NCI-H82 treated with DMSO at 0.1 percent for 48 hours (cell line): ENCODE data around the gene RGS14.
"Not testable (repeated sequence)": the region's sequence is repeated elsewhere in the genome, so short reads cannot be mapped to it uniquely, and the experiment has no call there.

Experiments
- DNase-seq: peaks from one replicate; lab custom pipeline; 2025; ENCODE audit not compliant: unreplicated experiment; lab: John Stamatoyannopoulos, UW

The RGS14 gene

GRCh38 chr5:177363565-177363964, 5.8 kb downstream of the RGS14 start:
- no peak for DNase-seq

GRCh38 chr5:177364159-177364962, 6.6 kb downstream of the RGS14 start:
- DNase-seq: no peak

- DNase-seq: no peak
Observed at GRCh38 chr5:177365845-177366527, 8.3 kb downstream of the RGS14 start.

GRCh38 chr5:177366528-177367322, 9.0 kb downstream of the RGS14 start:
- peak; percentile 86 for DNase-seq

- DNase-seq: no peak
Observed at GRCh38 chr5:177367323-177367848, 9.7 kb downstream of the RGS14 start.

GRCh38 chr5:177367981-177368868, 10.5 kb downstream of the RGS14 start:
- DNase-seq: no peak

GRCh38 chr5:177368869-177369644, 11.3 kb downstream of the RGS14 start:
- DNase-seq: no peak

- no peak for DNase-seq
Observed at GRCh38 chr5:177369645-177370440, 12.1 kb downstream of the RGS14 start.

- peak; percentile 57 for DNase-seq
Observed at GRCh38 chr5:177370488-177371119, 12.9 kb downstream of the RGS14 start.

- no peak for DNase-seq
Observed at GRCh38 chr5:177371120-177372033, 13.7 kb downstream of the RGS14 start.

GRCh38 chr5:177372034-177372896, 14.5 kb downstream of the RGS14 start:
- no peak for DNase-seq

GRCh38 chr5:177372910-177373309, 15.2 kb downstream of the RGS14 start:
- DNase-seq: no peak

- DNase-seq: no peak
Observed at GRCh38 chr5:177373806-177374205, 16.1 kb downstream of the RGS14 start.

GRCh38 chr5:177374211-177374610, 16.5 kb downstream of the RGS14 start:
- DNase-seq: no peak

- not testable (repeated sequence) for DNase-seq
Observed at GRCh38 chr5:177375516-177375915, 17.8 kb downstream of the RGS14 start.

- DNase-seq: no peak
Observed at GRCh38 chr5:177376107-177376506, 18.4 kb downstream of the RGS14 start.
